ENCODE data around the gene HIP1.

GRCh38 chr7:75565132-75565837, 173.5 kb downstream of the HIP1 start:
- no peak for TF ChIP-seq CTCF (conservative IDR thresholded peaks at IDR 0.05)
- no peak for TF ChIP-seq EZH2 (IDR thresholded peaks at IDR 0.05; ENCODE audit: low read depth)

Data from PC-9 (cell line).